Measurements from ENCODE around the gene ARHGEF28. TPM values are rescaled to one million over a fixed set of nuclear protein-coding genes. Genes with fewer than 3 reads are reported as not detected.
A peak's percentile ranks its signal among the peaks of the same experiment; 100 is the strongest.

ARHGEF28 gene
- total and polyA plus RNA-seq, 2 donors (not counting 1 experiment from before 2014, with no cell fraction given) = 2.3 to 34.3 TPM

DNA sequence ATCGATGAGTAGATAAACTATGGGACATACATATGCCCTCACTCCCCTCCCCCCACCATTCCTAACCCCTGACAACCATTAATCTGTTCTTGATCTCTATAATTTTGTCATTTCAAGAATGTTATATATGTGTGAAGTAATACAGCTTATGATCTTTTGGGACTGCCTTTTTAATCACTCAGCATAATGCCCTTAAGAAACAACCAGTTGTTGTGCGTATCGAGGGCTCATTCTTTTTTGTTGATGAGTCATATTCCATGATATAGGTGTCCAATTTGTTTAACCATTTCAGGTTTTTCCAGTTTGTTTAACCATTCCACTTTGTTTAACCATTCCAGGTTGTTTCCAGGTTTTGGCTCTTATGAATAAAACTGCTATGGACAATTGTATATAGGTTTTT, 75.6 kb downstream of the ARHGEF28 start:
- peak in 1 of 2 donors; percentile 18 for DNase-seq (ENCODE audit: low read depth in 2 of 2)
- H3K79me2 ChIP-seq (ENCODE audit: control insufficient read depth, insufficient read depth, low read length) = no peaks in the 10 kb centered on the region
- TF ChIP-seq CTCF (conservative IDR thresholded peaks at IDR 0.05 in 1 of 2, IDR thresholded peaks at IDR 0.05 in 1 of 2; ENCODE audit: low read depth in 1 of 2, low read length in 2 of 2) (no peak), EZH2 (IDR thresholded peaks at IDR 0.05; ENCODE audit: low read length, missing control alignments) (no peak)

DNA sequence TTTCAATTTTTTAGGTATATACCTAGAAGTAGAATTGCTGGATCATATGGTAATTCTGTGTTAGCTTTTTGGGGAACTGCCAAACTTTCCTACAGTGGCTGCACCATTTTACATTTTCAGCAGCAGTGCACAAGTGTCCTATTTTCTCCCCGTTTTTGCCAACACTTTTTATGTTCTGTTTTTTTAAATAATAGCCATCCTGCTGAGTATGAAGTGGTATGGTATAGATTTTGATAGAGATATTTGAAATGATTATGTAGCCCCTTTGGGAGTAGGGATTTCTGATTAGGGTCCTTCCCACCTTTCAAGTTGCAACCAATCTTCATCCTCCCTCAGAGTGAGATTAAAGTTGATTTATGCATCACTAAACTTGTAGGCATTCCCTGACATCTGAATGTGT, 76.5 kb downstream of the ARHGEF28 start:
- Histone ChIP-seq H3K4me3 (replicated peaks in 1 of 4; ENCODE audit: control extremely low read depth in 1 of 4, insufficient read depth in 1 of 4, low read depth in 3 of 4, low read length in 4 of 4) (no peak overlapping the region), H3K4me2 (ENCODE audit: extremely low read depth, insufficient read depth, low read length) (no peak overlapping the region), H3K4me1 (ENCODE audit: control insufficient read depth, extremely low read depth, insufficient read depth, low read length) (peaks cover 2% of the 10 kb centered on the region), H3K36me3 (ENCODE audit: control insufficient read depth, insufficient read depth, low read length) (no peaks in the 10 kb centered on the region), H3K27me3 (ENCODE audit: control insufficient read depth, insufficient read depth, low read length) (no peaks in the 10 kb centered on the region), H2AFZ (ENCODE audit: low read length) (no peak overlapping the region), H4K20me1 (ENCODE audit: control insufficient read depth, extremely low read depth, insufficient read depth, low read length) (no peaks in the 10 kb centered on the region), H3K9me3 (ENCODE audit: control insufficient read depth, insufficient read depth, low read depth, low read length) (no peaks in the 10 kb centered on the region), H3K79me2 (ENCODE audit: control insufficient read depth, insufficient read depth, low read length) (no peaks in the 10 kb centered on the region), H3K9ac (ENCODE audit: insufficient read depth, low read length) (no peak overlapping the region), H3K27ac (ENCODE audit: insufficient read depth, low read length) (no peak overlapping the region)
- TF ChIP-seq CTCF (conservative IDR thresholded peaks at IDR 0.05 in 1 of 2, IDR thresholded peaks at IDR 0.05 in 1 of 2; ENCODE audit: low read depth in 1 of 2, low read length in 2 of 2) (no peak), EZH2 (IDR thresholded peaks at IDR 0.05; ENCODE audit: low read length, missing control alignments) (no peak)
- DNase-seq (ENCODE audit: low read depth in 2 of 2) = no peak

More for the DNA sequence above, 75.6 kb downstream of the ARHGEF28 start:
- no peaks in the 10 kb centered on the region for H4K20me1 ChIP-seq (ENCODE audit: control insufficient read depth, extremely low read depth, insufficient read depth, low read length)
- H3K4me3 ChIP-seq (replicated peaks in 1 of 4; ENCODE audit: control extremely low read depth in 1 of 4, insufficient read depth in 1 of 4, low read depth in 3 of 4, low read length in 4 of 4) = no peak overlapping the region
- H3K27me3 ChIP-seq (ENCODE audit: control insufficient read depth, insufficient read depth, low read length) = no peaks in the 10 kb centered on the region
- H2AFZ ChIP-seq (ENCODE audit: low read length) = no peak overlapping the region
- no peaks in the 10 kb centered on the region for H3K36me3 ChIP-seq (ENCODE audit: control insufficient read depth, insufficient read depth, low read length)
- H3K4me1 ChIP-seq (ENCODE audit: control insufficient read depth, extremely low read depth, insufficient read depth, low read length) = peaks cover 2% of the 10 kb centered on the region
- no peak overlapping the region for H3K9ac ChIP-seq (ENCODE audit: insufficient read depth, low read length)
- no peaks in the 10 kb centered on the region for H3K9me3 ChIP-seq (ENCODE audit: control insufficient read depth, insufficient read depth, low read depth, low read length)
- H3K4me2 ChIP-seq (ENCODE audit: extremely low read depth, insufficient read depth, low read length) = no peak overlapping the region
- no peak overlapping the region for H3K27ac ChIP-seq (ENCODE audit: insufficient read depth, low read length)

GRCh38 chr5:73702951-73703350, 77.0 kb downstream of the ARHGEF28 start:
- Histone ChIP-seq H3K36me3 (ENCODE audit: control insufficient read depth, insufficient read depth, low read length) (no peaks in the 10 kb centered on the region), H3K4me1 (ENCODE audit: control insufficient read depth, extremely low read depth, insufficient read depth, low read length) (peaks cover 2% of the 10 kb centered on the region), H3K4me3 (replicated peaks in 1 of 4; ENCODE audit: control extremely low read depth in 1 of 4, insufficient read depth in 1 of 4, low read depth in 3 of 4, low read length in 4 of 4) (no peak overlapping the region), H3K4me2 (ENCODE audit: extremely low read depth, insufficient read depth, low read length) (no peak overlapping the region), H3K27ac (ENCODE audit: insufficient read depth, low read length) (no peak overlapping the region), H4K20me1 (ENCODE audit: control insufficient read depth, extremely low read depth, insufficient read depth, low read length) (no peaks in the 10 kb centered on the region), H3K9ac (ENCODE audit: insufficient read depth, low read length) (no peak overlapping the region), H3K9me3 (ENCODE audit: control insufficient read depth, insufficient read depth, low read depth, low read length) (no peaks in the 10 kb centered on the region), H3K27me3 (ENCODE audit: control insufficient read depth, insufficient read depth, low read length) (no peaks in the 10 kb centered on the region), H3K79me2 (ENCODE audit: control insufficient read depth, insufficient read depth, low read length) (no peaks in the 10 kb centered on the region), H2AFZ (ENCODE audit: low read length) (no peak overlapping the region)
- DNase-seq (ENCODE audit: low read depth in 2 of 2) = no peak
- no peak for TF ChIP-seq EZH2 (IDR thresholded peaks at IDR 0.05; ENCODE audit: low read length, missing control alignments)
- TF ChIP-seq CTCF (conservative IDR thresholded peaks at IDR 0.05 in 1 of 2, IDR thresholded peaks at IDR 0.05 in 1 of 2; ENCODE audit: low read depth in 1 of 2, low read length in 2 of 2) = no peak

Measured in fibroblast of lung (primary cell).